ENCODE data around the gene CLDN24.

Gene CLDN24

DNA sequence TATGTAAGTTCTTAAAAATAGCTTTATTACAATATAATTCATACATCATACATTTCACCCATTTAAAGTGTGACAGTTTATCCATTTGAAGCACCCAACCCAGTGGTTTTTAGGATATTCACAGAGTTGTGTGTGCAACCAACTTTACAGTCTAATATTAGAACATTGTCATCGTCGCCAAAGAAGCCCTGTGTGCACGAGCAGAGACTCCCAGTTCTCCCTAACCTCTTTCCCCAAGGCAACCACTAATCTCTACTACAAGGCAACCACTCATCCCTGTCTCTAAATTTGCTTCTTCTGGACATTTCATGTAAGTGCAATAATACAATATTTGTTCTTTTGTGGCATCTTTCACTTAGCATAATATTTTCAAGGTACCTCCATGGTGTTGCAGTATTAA, 49.8 kb downstream of the CLDN24 start:
- no peak for DNase-seq

All from right hindlimb (tissue), 1 donor.